GM21529 (cell line): ENCODE measurements around the gene ATAT1.
A peak's percentile ranks its signal among the peaks of the same experiment; 100 is the strongest.

Source experiments
- ATAC-seq: cut with Tn5 transposase; IDR thresholded peaks from one replicate; pipeline ENCODE4 v1.9.1; 2021; ENCODE audit not compliant: unreplicated experiment

The ATAT1 gene

DNA sequence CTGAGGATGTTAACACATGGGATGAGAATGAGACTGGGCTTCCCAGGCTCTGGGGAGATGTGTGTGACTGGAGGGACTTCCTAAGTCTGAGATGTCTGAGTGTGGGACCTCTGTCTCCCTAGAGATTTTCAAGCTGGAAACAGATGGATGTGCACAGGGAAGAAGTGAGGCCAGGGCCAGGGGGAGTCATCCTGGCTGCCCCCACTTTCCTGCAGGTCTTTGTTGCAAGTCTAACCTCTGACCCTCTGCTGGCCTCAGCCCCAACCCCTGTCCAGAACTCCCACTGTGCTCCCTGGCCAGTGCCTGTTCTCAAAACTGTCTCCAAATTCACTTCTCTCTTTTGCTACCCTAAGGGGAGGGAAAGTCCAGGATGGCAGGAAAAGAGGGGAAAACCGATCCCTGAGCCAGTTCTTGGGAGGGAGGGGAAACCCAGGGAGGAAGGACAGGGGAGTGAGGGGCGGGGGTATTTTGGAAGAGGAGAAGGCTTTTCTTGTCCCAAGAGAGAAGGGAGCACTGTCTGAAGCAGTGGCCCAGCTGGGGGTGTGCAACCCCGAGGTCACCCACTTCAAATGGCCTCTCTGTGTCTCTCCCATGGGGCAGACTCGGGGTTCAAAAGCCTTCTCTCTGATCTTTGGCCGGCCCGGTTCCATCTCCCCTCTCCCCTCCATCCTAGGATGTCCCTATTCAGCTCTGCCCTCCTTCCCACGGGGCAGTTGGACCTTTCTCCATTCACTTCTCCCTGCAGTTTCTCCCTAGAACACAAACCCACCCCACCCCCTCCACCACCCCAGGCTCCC lies 56.7 kb downstream of the ATAT1 start:
- no peak for ATAC-seq

- ATAC-seq = no peak
Measured at GRCh38 chr6:30683980-30684338, 57.3 kb downstream of the ATAT1 start.

GRCh38 chr6:30684386-30685156 lies 57.9 kb downstream of the ATAT1 start:
- ATAC-seq = no peak

- ATAC-seq = no peak
Measured at GRCh38 chr6:30685157-30686008, 58.7 kb downstream of the ATAT1 start.

GRCh38 chr6:30686009-30686907 lies 59.6 kb downstream of the ATAT1 start, which contains the start of gene PPP1R18:
PPP1R18 (minus strand) TSS chr6:30686645; CDS start chr6:30686018, 627 bp downstream.
- ATAC-seq = peak; percentile 13

GRCh38 chr6:30686908-30687658 lies 60.4 kb downstream of the ATAT1 start:
- ATAC-seq = peak; percentile 44

- no peak for ATAC-seq
Measured at GRCh38 chr6:30687659-30688431, 61.2 kb downstream of the ATAT1 start.

GRCh38 chr6:30688569-30688968 lies 61.9 kb downstream of the ATAT1 start:
- no peak for ATAC-seq

DNA sequence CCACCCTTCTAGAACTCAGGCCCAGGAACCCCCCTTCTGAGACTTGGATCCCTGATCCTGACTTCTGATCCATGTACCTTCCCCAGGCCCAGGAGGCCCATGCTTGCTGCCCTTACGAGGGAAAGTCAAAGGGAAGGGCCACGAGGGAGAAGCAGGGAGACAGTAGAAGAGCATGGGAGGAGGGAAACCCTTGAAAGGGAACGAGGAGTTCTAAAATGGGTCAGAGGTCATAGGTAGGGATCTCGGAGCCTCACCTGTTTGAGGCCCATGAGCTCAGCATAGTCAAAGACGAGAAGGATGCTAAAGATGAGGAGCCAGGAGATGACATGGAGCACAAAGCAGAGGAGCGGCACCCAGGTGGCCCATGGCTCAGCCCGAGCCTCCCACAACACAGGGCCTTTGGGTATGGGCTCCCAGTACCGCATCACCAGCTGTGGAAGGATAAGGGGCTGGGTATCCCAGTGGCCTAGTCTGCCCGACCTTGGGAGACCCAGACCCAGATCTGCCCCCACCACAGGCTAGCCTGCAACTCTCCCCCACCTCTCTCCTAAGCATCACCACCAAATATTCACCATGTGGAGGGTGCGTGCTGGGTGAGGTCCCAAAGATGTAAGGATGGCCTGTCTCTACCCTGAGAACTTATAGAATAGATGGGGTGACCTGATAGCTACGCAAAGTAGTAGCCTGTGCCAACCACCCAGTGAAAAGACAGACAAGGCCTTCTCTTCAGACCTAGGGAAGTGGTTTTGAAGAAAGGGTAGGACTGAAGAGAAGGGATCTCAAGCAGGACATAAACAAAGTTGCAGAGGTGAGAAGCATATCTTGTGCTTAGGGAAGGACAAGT lies 62.6 kb downstream of the ATAT1 start:
- ATAC-seq = no peak

DNA sequence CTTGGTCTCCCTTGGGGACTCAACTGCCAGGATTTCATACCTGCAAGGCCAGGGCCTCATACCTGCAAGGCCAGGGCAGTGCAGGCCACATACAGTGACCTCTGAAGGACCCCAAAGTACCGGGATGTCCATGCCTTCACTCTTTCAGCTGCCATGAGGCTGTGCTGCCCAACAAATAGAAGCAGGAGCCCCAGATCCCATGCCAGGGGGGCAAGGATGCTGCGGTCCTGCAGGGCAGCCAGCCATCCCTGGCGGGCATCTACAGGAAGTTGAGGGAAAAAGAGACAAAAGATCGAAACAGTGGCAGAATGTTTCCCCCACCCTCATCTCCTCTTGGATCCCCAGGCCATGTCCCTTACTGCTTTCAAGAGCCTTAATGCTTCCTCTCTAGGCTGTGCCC lies 63.3 kb downstream of the ATAT1 start:
- ATAC-seq = no peak

DNA sequence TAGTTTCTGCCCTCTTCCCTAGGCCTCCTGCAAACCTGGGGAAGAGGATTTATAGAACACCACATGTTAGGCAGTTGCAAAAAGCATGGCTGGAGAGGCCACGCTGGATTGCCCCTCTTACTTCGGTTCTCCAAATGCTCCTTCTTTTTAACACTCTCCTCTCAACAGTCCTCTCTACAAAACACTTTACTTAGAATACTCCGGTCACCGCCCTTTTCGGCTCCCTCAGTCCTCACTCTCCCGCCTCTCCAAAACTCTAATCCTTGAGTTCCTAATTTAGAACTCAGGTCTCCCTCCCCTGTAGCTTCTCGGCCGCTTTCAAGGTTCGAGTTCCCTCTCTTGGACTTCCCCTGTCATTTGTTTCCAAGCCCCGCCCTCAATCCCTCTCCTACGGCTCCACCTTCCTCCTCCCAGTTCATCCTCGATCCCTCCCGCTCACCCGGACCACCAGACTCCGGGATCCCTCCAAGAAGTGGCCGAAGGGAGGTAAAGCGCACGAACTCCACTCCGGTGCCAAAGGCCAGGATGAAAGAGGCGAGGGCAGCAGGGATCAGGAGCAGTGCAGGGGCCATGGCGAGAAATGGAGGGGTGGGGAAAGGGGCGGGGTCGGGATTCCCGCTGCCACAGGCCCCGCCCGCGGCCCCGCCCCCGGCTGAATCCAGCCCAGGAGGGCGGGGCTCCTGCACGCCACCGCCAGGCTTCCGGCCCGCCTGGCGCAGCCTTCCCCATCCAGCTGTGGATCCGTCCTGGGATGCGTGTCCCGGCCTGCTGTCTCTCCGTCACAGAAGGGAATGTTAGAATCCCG lies 63.9 kb downstream of the ATAT1 start, which contains the start of gene NRM:
Gene NRM (minus strand): TSS at position 582 of the 805 bp plus-strand sequence. CDS start 10 bp downstream, at position 572.
- ATAC-seq = no peak

DNA sequence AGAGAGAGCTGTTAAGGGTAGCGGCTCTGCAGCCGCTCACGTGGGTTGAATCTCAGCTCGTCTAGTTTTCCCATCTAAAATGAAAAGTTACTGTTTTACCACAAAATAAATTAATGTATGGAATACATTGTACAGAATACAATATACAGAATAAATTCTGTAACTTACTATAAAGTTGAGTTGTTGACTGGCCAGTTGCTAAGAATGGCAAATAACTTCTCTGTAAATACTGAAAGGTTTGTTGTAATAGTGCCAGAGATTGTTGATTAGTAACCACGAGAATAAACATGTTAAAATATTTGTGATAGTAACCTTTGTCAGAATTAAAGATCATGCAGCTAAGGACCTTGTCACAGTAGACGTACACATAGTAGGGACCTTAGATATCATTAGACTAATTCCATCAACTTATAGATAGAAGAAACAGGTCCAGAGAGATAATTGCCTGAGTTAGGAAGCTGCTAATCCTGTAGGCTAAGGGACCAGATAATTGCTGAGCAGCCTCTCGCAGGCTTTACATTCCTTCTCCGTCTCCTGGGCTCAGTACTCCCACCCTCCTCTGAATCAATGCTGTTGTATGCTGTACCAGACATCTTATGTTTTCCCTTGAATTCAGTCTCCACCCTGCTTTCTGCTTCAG lies 64.7 kb downstream of the ATAT1 start:
- no peak for ATAC-seq
